ENCODE data around the gene LTBR.

DNA sequence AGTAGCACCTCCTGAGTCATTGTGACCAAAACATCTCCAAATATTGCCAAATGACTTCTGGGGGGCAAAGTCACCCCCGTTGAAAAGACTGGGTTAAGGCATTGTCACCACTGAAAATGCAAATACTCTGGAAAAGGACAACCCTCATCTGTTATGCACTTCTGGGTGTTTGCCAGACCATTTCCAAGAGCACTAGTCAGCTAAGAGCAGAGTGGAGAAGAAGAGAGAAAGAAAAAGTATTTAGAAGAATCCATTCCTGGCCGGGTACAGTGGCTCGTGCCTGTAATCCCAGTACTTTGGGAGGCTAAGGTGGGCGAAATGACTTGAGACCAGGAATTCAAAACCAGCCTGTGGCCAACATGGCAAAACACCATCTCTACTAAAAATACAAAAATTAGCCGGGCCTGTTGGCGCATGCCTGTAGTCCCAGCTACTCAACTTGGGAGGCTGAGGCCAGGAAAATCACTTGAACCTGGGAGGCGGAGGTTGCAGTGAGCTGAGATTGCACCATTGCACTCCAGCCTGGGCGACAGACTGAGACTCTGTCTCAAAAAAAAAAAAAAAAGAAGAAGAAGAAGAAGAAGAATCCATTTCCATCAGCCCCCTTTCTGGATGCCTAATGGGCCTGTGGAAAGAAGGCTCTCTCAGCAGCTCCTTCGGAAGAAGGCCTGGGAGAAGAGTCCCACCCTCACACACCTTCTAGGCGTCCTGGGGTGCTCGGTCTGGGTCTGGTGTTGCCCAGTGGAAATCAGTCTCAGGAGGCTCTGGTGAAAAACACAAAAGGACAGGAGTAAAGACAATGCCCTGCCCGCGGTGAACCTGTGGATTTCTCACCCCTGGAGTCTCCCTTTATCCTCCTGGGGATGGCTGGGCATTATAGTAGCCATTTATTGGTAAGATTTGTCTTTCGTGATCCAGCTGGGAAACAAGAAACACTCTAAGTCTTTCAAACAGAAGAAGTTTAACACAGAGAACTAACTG is 3.5 kb upstream of the LTBR start:
- no peak for TF ChIP-seq POLR2A (IDR thresholded peaks at IDR 0.05; ENCODE audit: extremely low read depth, insufficient read length)
- no peak for TF ChIP-seq CTCF (IDR thresholded peaks at IDR 0.05; ENCODE audit: low read depth, low read length)
